ENCODE results near the gene SHROOM3.

SHROOM3 gene

DNA sequence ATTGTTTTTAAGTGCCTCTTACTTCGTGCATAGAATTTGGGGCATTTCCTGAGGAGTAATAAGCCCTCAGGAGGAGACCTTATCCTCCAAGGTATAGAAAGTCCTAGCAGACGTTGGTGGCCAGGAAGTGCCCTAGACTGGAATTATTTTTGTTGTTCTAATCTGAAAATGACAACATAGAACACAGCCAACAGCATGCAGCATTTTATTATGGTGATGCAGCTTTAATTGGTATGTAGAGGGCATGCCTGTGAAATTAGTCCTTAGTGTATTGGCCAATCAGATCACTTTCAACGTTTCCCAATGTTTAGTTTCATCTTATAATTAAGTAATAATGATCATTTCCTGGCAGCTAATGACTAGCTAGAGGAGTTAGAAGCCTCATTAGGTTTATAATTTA, 199.2 kb downstream of the SHROOM3 start:
- peak; percentile 72 for DNase-seq (ENCODE audit: low read depth)
- TF ChIP-seq, protein P1, sequence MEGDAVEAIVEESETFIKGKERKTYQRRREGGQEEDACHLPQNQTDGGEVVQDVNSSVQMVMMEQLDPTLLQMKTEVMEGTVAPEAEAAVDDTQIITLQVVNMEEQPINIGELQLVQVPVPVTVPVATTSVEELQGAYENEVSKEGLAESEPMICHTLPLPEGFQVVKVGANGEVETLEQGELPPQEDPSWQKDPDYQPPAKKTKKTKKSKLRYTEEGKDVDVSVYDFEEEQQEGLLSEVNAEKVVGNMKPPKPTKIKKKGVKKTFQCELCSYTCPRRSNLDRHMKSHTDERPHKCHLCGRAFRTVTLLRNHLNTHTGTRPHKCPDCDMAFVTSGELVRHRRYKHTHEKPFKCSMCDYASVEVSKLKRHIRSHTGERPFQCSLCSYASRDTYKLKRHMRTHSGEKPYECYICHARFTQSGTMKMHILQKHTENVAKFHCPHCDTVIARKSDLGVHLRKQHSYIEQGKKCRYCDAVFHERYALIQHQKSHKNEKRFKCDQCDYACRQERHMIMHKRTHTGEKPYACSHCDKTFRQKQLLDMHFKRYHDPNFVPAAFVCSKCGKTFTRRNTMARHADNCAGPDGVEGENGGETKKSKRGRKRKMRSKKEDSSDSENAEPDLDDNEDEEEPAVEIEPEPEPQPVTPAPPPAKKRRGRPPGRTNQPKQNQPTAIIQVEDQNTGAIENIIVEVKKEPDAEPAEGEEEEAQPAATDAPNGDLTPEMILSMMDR (conservative IDR thresholded peaks at IDR 0.05; ENCODE audit: low read depth, low read length) = no peak
- H3K4me3 ChIP-seq (ENCODE audit: low read depth, low read length) = no peak overlapping the region

DNA sequence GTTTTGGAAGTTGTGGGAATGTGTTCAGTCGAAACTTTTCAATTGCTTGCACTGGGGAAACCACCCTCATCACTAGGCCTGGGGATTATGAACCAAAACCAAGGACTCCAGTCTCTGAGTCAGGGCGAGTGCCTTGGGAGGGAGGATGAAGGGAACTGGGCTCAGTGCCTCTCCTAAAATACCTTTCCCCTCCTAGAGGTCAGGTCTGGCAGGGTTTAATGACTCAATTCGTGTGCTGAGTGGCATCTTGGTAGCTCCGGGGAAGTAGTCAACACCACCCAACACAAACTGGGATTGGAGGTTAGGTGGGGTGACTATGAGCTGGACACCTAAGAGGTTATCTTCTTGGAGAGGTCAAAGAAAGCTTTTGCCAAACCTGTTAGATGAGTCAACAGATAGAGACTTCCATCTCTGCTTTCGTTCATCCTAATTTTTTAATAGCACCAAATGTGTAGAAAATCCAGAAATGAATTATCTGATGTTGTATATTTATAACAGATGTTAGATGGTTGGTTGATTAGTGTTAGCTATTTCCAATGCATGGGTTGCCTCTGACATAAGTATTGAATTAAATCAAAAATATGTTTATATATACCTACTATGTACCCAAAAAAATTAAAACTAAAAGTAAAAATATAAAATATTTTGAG, 202.8 kb downstream of the SHROOM3 start:
- H3K4me3 ChIP-seq (ENCODE audit: low read depth, low read length) = no peak overlapping the region
- DNase-seq (ENCODE audit: low read depth) = no peak
- TF ChIP-seq, protein P1 (conservative IDR thresholded peaks at IDR 0.05; ENCODE audit: low read depth, low read length) = no peak

- no peak for DNase-seq (ENCODE audit: low read depth)
- TF ChIP-seq, protein P1 (conservative IDR thresholded peaks at IDR 0.05; ENCODE audit: low read depth, low read length) = no peak
- no peak overlapping the region for H3K4me3 ChIP-seq (ENCODE audit: low read depth, low read length)
Observed at GRCh38 chr4:76639288-76639687, 204.3 kb downstream of the SHROOM3 start.

GRCh38 chr4:76640353-76640910, 205.4 kb downstream of the SHROOM3 start:
- TF ChIP-seq, protein P1 (conservative IDR thresholded peaks at IDR 0.05; ENCODE audit: low read depth, low read length) = no peak
- DNase-seq (ENCODE audit: low read depth) = no peak
- H3K4me3 ChIP-seq (ENCODE audit: low read depth, low read length) = no peak overlapping the region

GRCh38 chr4:76641351-76641750, 206.3 kb downstream of the SHROOM3 start:
- TF ChIP-seq, protein P1 (conservative IDR thresholded peaks at IDR 0.05; ENCODE audit: low read depth, low read length) = no peak
- no peak overlapping the region for H3K4me3 ChIP-seq (ENCODE audit: low read depth, low read length)
- DNase-seq (ENCODE audit: low read depth) = no peak

- TF ChIP-seq, protein P1 (conservative IDR thresholded peaks at IDR 0.05; ENCODE audit: low read depth, low read length) = no peak
- no peak for DNase-seq (ENCODE audit: low read depth)
- H3K4me3 ChIP-seq (ENCODE audit: low read depth, low read length) = no peak overlapping the region
Observed at GRCh38 chr4:76641758-76642157, 206.7 kb downstream of the SHROOM3 start.
